SU-DHL-6 (cell line): ENCODE measurements around the gene TGFB2.

Experiments
- H2AFZ ChIP-seq: fragments of 200-600 bp; sonication (generic); 2 replicates; pipeline ENCODE4 v1.6.1; 2014; ENCODE audit warnings: low read depth, mild to moderate bottlenecking, moderate library complexity, mixed read lengths, antibody characterized with exemption, low read length; ENCODE audit not compliant: severe bottlenecking
- H3F3A ChIP-seq: fragments of 200-600 bp; shearing (Covaris generic); 2 replicates; pipeline ENCODE4 v1.6.0; 2016; ENCODE audit warnings: antibody characterized with exemption, mild to moderate bottlenecking; ENCODE audit not compliant: insufficient read depth
- H3K27ac ChIP-seq: fragments of 200-600 bp; sonication (generic); 2 replicates; pipeline ENCODE4 v1.5.1; 2016; ENCODE audit warnings: low read depth, mild to moderate bottlenecking, low read length, moderate library complexity, mixed read lengths
- H3K27me3 ChIP-seq: fragments of 200-600 bp; sonication (generic), shearing (Covaris generic); 2 replicates; pipeline ENCODE4 v1.6.0; 2014; ENCODE audit warnings: mild to moderate bottlenecking, low read length
- H3K36me3 ChIP-seq: fragments of 200-600 bp; sonication (generic); 2 replicates; pipeline ENCODE4 v1.6.1; 2014; ENCODE audit warnings: mild to moderate bottlenecking, low read length, mixed read lengths
- H3K4me2 ChIP-seq: fragments of 300-600, 200-600 bp; shearing (Covaris generic), sonication (generic); 2 replicates; pipeline ENCODE4 v1.6.0; 2014; ENCODE audit warnings: low read length, low read depth, mild to moderate bottlenecking; ENCODE audit not compliant: poor library complexity, severe bottlenecking
- H3K4me3 ChIP-seq: fragments of 200-600 bp; sonication (generic); 2 replicates; pipeline ENCODE4 v1.5.1; 2014; ENCODE audit warnings: antibody characterized with exemption, low read length, mild to moderate bottlenecking, mixed read lengths; ENCODE audit not compliant: insufficient read depth, poor library complexity, severe bottlenecking
- H3K79me2 ChIP-seq: fragments of 200-600 bp; sonication (generic); 2 replicates; pipeline ENCODE4 v1.6.1; 2014; ENCODE audit warnings: mild to moderate bottlenecking, low read length, moderate library complexity; ENCODE audit not compliant: insufficient read depth
- H3K9ac ChIP-seq: fragments of 200-600 bp; sonication (generic); 2 replicates; pipeline ENCODE4 v1.7.0; 2014; ENCODE audit warnings: mild to moderate bottlenecking, low read length
- H3K9me2 ChIP-seq: fragments of 200-600 bp; sonication (generic); replicated peaks from 2 replicates; pipeline ENCODE4 v1.6.1; 2014; ENCODE audit warnings: low read length; ENCODE audit not compliant: insufficient read depth
- H3K9me3 ChIP-seq: fragments of 200-600 bp; sonication (generic); 2 replicates; pipeline ENCODE4 v1.6.1; 2014; ENCODE audit warnings: low read length, mixed read lengths; ENCODE audit not compliant: insufficient read depth
- H4K20me1 ChIP-seq: fragments of 200-600 bp; sonication (generic); 2 replicates; pipeline ENCODE4 v1.6.1; 2014; ENCODE audit warnings: low read depth, mild to moderate bottlenecking, antibody characterized with exemption, low read length, moderate library complexity, mixed read lengths
- CTCF ChIP-seq: fragments of 200-600 bp; sonication (generic); IDR thresholded peaks from one replicate; pipeline ENCODE4 v1.5.1; 2017; ENCODE audit warnings: antibody characterized with exemption, mild to moderate bottlenecking, low read length, moderate library complexity; ENCODE audit not compliant: insufficient read depth, poor library complexity, severe bottlenecking
- EZH2phosphoT487 ChIP-seq: fragments of 200-600 bp; sonication (generic), shearing (Covaris generic); conservative IDR thresholded peaks from 2 replicates; pipeline ENCODE4 v1.6.1; 2018; ENCODE audit warnings: mild to moderate bottlenecking, antibody characterized with exemption, low read length, moderate library complexity, mixed read lengths

The TGFB2 gene

GRCh38 chr1:218376722-218377121 is 31.6 kb downstream of the TGFB2 start:
- Histone ChIP-seq H2AFZ (no peak overlapping the region), H3K9me3 (no peaks in the 10 kb centered on the region), H3K36me3 (no peaks in the 10 kb centered on the region), H3K9ac (no peak overlapping the region), H3K4me2 (no peak overlapping the region), H3K4me3 (no peak overlapping the region), H4K20me1 (no peaks in the 10 kb centered on the region), H3K27ac (no peak overlapping the region), H3K79me2 (no peaks in the 10 kb centered on the region), H3F3A (no peaks in the 10 kb centered on the region), H3K9me2 (no peaks in the 10 kb centered on the region), H3K27me3 (no peaks in the 10 kb centered on the region)
- TF ChIP-seq EZH2phosphoT487 (no peak), CTCF (no peak)

- H3K79me2 ChIP-seq, result no peaks in the 10 kb centered on the region
- H3K9ac ChIP-seq, result no peak overlapping the region
- no peak overlapping the region for H3K4me3 ChIP-seq
- no peak overlapping the region for H3K4me2 ChIP-seq
- H3K9me3 ChIP-seq, result no peaks in the 10 kb centered on the region
- H3F3A ChIP-seq, result no peaks in the 10 kb centered on the region
- H3K9me2 ChIP-seq, result no peaks in the 10 kb centered on the region
- no peaks in the 10 kb centered on the region for H3K27me3 ChIP-seq
- H4K20me1 ChIP-seq, result no peaks in the 10 kb centered on the region
- no peak overlapping the region for H3K27ac ChIP-seq
- no peaks in the 10 kb centered on the region for H3K36me3 ChIP-seq
- TF ChIP-seq CTCF, result no peak
- no peak for TF ChIP-seq EZH2phosphoT487
- no peak overlapping the region for H2AFZ ChIP-seq
Measured at GRCh38 chr1:218377143-218377660, 32.1 kb downstream of the TGFB2 start.

GRCh38 chr1:218380125-218380977 is 35.2 kb downstream of the TGFB2 start:
- H3K4me2 ChIP-seq, result no peak overlapping the region
- no peaks in the 10 kb centered on the region for H4K20me1 ChIP-seq
- no peak overlapping the region for H3K4me3 ChIP-seq
- H3K36me3 ChIP-seq, result no peaks in the 10 kb centered on the region
- no peak overlapping the region for H3K9ac ChIP-seq
- H3K9me3 ChIP-seq, result no peaks in the 10 kb centered on the region
- H3K27ac ChIP-seq, result no peak overlapping the region
- TF ChIP-seq EZH2phosphoT487 (no peak), CTCF (no peak)
- no peaks in the 10 kb centered on the region for H3K27me3 ChIP-seq
- H3F3A ChIP-seq, result no peaks in the 10 kb centered on the region
- no peak overlapping the region for H2AFZ ChIP-seq
- no peaks in the 10 kb centered on the region for H3K79me2 ChIP-seq
- H3K9me2 ChIP-seq, result no peaks in the 10 kb centered on the region
